ENCODE results near the gene PTCD3.

PTCD3 gene

DNA sequence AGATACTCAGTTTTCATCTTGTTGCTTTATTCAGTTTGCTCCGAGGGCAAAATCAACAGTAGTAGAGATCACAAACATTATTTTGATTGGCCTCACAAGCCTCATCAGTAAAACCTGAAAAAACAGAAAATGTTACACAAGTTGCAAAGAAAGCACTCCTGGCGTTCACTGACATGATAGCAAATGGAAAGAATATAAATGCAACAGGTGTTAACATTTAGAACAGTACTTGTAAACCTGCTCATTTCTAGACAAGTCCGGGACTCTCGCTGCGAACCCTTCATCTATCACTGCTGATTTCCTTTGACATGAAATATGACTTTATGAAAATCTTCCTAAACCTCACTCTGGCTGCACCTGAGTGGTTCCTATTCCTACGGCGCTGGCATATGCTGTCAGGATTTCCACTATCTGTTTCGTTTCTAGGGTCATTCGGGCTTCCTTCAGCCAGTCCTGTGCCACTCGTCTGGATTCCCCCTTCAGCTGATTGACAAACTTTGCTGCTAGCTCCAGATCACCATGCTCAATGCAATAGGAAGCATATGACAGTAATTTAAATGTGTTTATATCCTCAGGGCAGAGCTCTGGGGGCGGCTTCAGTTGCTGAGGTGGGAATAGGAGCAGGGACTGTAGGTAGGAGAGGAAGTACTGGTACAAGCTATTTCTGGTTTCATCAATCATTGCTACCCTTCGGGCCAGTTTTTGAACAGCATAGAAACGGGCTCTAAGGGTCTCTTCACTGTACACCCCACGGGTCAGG is 38.1 kb downstream of the PTCD3 start:
- DNase-seq (ENCODE audit: extremely low read depth, low read depth): no peak
- TF ChIP-seq, protein P1, sequence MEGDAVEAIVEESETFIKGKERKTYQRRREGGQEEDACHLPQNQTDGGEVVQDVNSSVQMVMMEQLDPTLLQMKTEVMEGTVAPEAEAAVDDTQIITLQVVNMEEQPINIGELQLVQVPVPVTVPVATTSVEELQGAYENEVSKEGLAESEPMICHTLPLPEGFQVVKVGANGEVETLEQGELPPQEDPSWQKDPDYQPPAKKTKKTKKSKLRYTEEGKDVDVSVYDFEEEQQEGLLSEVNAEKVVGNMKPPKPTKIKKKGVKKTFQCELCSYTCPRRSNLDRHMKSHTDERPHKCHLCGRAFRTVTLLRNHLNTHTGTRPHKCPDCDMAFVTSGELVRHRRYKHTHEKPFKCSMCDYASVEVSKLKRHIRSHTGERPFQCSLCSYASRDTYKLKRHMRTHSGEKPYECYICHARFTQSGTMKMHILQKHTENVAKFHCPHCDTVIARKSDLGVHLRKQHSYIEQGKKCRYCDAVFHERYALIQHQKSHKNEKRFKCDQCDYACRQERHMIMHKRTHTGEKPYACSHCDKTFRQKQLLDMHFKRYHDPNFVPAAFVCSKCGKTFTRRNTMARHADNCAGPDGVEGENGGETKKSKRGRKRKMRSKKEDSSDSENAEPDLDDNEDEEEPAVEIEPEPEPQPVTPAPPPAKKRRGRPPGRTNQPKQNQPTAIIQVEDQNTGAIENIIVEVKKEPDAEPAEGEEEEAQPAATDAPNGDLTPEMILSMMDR (IDR thresholded peaks at IDR 0.05; ENCODE audit: low read depth, low read length): no peak

DNA sequence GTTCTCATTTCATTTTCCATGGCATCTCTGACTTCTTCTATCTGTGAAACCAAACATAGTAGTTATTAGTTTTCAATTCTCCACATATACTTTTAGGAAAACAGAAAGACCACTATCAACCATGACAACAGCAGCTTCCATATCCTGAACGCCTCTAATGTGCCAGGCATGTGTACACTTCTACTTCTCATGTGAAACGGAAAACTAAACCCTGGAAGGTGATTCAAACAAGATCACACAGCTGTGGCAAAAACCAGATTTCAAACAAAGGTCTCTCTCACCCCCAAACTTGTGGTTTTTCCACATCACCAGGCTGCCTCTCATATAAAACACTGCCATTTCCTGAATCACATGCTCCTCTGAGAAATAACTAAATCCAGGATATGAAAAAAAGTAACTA is 41.8 kb downstream of the PTCD3 start:
- TF ChIP-seq, protein P1 (IDR thresholded peaks at IDR 0.05; ENCODE audit: low read depth, low read length): no peak
- no peak for DNase-seq (ENCODE audit: extremely low read depth, low read depth)

DNA sequence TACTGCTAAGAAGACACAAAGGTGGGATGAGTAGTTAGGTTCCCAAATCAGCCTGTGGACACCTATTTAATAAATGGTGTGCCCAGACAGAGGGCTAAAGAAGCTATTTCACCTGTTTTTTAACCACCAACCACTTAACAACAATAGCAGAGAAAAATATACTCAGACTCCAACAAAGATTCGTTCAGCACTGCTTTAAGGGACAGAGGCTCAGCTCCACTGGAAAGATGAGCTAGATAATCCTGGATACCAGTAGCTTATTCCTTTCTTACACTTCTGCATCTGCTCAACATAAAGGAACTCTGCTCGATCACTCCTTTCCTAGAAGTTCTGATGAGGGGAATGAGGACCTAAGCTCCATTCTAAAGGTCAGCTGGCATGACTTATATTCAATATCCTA is 44.5 kb downstream of the PTCD3 start:
- DNase-seq (ENCODE audit: extremely low read depth, low read depth): no peak
- TF ChIP-seq, protein P1 (IDR thresholded peaks at IDR 0.05; ENCODE audit: low read depth, low read length): no peak

DNA sequence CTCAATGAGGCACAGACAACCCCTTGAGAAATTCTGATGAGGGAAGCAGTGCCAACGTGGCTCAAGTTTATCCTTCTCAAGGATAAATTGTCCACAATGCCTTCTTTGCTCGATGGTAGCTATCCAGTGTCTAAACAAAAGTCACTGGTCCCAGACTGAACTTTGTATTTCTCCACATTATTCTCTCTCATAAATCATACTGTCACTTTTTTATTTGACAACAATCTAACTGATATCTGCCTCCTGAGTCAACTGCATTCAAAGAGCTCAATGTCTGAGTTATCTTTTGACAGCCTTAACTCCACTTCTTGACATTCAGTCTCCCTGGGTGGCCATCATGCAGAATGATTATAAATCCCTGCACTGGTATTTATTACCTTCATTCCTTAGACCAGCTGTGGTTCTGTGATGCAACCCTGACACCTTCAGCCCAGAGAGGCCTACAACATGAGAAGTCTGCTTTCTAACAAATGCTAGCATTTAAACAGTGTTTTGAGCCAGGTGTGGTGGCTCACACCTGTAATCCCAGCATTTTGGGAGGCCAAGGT is 51.0 kb downstream of the PTCD3 start:
- TF ChIP-seq, protein P1 (IDR thresholded peaks at IDR 0.05; ENCODE audit: low read depth, low read length): no peak
- no peak for DNase-seq (ENCODE audit: extremely low read depth, low read depth)

DNA sequence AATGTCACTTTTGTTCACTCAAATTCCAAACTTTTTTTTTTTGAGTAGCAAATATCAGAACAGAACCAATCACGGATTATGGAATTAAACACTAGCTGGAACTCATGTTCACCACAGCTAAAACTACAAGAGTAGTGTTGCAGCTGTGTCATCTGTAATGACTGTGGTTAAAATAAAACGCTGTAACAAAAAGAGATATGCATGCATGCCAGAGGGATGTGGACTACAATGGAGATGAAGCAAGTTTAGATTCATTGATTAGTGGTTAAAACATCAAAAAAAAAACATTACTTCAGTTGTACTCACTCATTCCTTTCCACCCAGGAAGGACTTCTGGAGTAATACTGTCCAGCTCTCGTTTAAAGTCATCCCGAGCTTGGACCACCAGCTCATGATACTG is 52.3 kb downstream of the PTCD3 start:
- DNase-seq (ENCODE audit: extremely low read depth, low read depth): no peak
- TF ChIP-seq, protein P1 (IDR thresholded peaks at IDR 0.05; ENCODE audit: low read depth, low read length): no peak

DNA sequence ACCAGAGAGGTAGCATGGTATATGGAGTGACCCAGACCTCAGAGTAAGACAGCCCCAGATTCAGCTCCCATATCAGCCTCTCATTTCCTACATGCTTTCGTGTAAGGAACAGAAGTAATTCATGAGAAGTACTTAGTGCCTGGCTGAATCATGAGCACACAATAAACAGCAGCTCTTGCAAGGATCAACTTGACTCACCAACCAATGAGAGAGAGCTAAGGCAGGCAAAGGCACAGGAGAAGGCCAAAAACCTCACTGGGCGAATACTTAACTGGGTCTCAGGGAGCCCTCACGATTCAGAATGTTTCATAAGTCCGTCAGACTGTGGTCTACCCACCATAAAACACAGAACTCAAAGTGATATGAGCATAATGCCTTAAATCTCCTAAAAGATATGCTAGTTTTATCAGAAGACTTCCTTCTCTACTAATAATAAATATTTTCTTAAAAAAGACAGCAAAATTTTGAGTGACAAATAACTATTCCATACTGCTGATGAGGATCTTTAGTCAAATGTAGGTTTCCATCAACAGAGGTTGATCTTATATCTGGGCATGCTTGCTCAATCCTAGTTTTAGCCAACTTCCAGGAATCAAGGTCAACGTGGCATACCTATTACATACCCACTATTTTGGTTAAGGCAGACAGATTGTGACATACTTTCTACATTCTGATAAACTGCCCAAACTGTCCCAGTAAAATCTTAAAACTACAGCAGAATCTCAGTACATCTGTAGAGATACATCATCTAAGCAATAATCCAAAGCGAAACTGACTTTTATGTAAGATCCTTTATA is 54.3 kb downstream of the PTCD3 start:
- no peak for DNase-seq (ENCODE audit: extremely low read depth, low read depth)
- TF ChIP-seq, protein P1 (IDR thresholded peaks at IDR 0.05; ENCODE audit: low read depth, low read length): no peak

DNA sequence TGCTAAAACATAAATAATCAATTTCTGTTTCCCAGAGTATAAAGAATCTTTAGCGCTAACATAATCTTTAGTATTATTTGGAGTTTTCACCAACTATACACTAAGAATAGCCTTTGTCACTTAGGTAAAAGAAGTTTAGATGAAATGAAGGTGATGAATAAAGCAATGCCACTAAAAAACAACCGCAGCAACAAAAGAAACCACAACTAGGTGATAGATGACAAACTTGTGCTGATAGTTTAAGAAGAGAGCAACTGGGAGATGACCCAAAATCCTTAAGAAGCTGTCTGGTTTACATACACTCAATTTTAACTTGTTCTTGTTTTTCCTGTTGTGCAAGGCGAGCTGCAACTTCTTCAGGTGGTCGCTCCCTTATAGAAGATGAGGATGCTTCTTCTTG is 64.4 kb downstream of the PTCD3 start:
- DNase-seq (ENCODE audit: extremely low read depth, low read depth): no peak
- TF ChIP-seq, protein P1 (IDR thresholded peaks at IDR 0.05; ENCODE audit: low read depth, low read length): no peak
